CD4-positive, alpha-beta memory T cell (primary cell): Measurements from ENCODE around the gene GABPB1. TPM values are rescaled to one million over a fixed set of nuclear protein-coding genes. Genes with fewer than 3 reads are reported as not detected.
"Not testable (repeated sequence)": the region's sequence is repeated elsewhere in the genome, so short reads cannot be mapped to it uniquely, and the experiment has no call there.

Experiments used
- CTCF ChIA-PET: fragments of 350-600 bp; sonication (Branson Sonifier 250); formaldehyde crosslinking; loops from one replicate; lab custom pipeline; 2021; ENCODE audit warnings: inconsistent platforms; ENCODE audit not compliant: partially characterized antibody; lab: Charles Lee
- POLR2A ChIA-PET: fragments of 350-600 bp; sonication (Branson Sonifier 250); formaldehyde crosslinking; loops from one replicate; lab custom pipeline; 2021; ENCODE audit not compliant: partially characterized antibody; lab: Charles Lee
- DNase-seq, 5 donors: peaks; one replicate each; pipeline versions ENCODE4 v3.0.0 to v3.0.0-alpha.2; 2020 to 2022; ENCODE audit warnings: mixed read lengths in 1 of 5
- H3K27ac ChIP-seq: one replicate; pipeline ENCODE4 v1.7.0; 2013; ENCODE audit warnings: low read depth, low read length
- H3K27me3 ChIP-seq: 2 replicates; pipeline ENCODE4 v1.7.0; 2013; ENCODE audit warnings: mild to moderate bottlenecking, low read length, moderate library complexity; ENCODE audit not compliant: insufficient read depth
- H3K36me3 ChIP-seq: 2 replicates; pipeline ENCODE4 v1.7.0; 2013; ENCODE audit warnings: mild to moderate bottlenecking, low read length, moderate library complexity; ENCODE audit not compliant: insufficient read depth
- H3K4me1 ChIP-seq: 2 replicates; pipeline ENCODE4 v1.7.0; 2013; ENCODE audit warnings: mild to moderate bottlenecking, low read length, moderate library complexity; ENCODE audit not compliant: insufficient read depth
- H3K4me3 ChIP-seq, 2 donors: one replicate each; pipeline ENCODE4 v1.7.0; 2013; ENCODE audit warnings: low read length in 2 of 2, mild to moderate bottlenecking in 1 of 2
- H3K9me3 ChIP-seq, 2 donors: one replicate each; pipeline ENCODE4 v1.7.0; 2013; ENCODE audit warnings: low read length in 2 of 2, control low read depth in 1 of 2; ENCODE audit not compliant: control insufficient read depth in 1 of 2
- H3K27ac Mint-ChIP-seq, 7 donors: one replicate each; pipeline ENCODE4 v1.8.0; 2020 to 2021; ENCODE audit warnings: mixed read lengths in 7 of 7, mild to moderate bottlenecking in 6 of 7, inconsistent platforms in 3 of 7, moderate library complexity in 3 of 7
- H3K27me3 Mint-ChIP-seq, 2 donors: one replicate each; pipeline ENCODE4 v1.8.0; 2020 to 2021; ENCODE audit warnings: mixed read lengths in 2 of 2
- H3K36me3 Mint-ChIP-seq, 2 donors: one replicate each; pipeline ENCODE4 v1.8.0; 2020 to 2021; ENCODE audit warnings: mixed read lengths in 2 of 2, inconsistent platforms in 1 of 2, mild to moderate bottlenecking in 1 of 2
- H3K4me1 Mint-ChIP-seq, 4 donors: one replicate each; pipeline ENCODE4 v1.8.0; 2020 to 2021; ENCODE audit warnings: mixed read lengths in 4 of 4, mild to moderate bottlenecking in 1 of 4
- H3K4me3 Mint-ChIP-seq, 8 donors: one replicate each; pipeline ENCODE4 v1.8.0; 2020 to 2021; ENCODE audit warnings: mixed read lengths in 8 of 8, mild to moderate bottlenecking in 7 of 8, moderate library complexity in 6 of 8, inconsistent platforms in 3 of 8
- H3K9me3 Mint-ChIP-seq, 8 donors: one replicate each; pipeline ENCODE4 v1.8.0; 2020 to 2021; ENCODE audit warnings: mixed read lengths in 8 of 8, mild to moderate bottlenecking in 5 of 8, inconsistent platforms in 3 of 8, moderate library complexity in 1 of 8
- intact Hi-C: fragments of 100-400 bp; cut with micrococcal nuclease; formaldehyde crosslinking; loops from one replicate; pipeline ENCODE4 v1.15.1; 2023
- polyA plus RNA-seq, 2 donors: library from polyadenylated mRNA; unstranded; fragments of 300-500 nt; fragmentation: Illumina TruSeq; gene quantifications; one replicate each; pipeline ENCODE4 v1.2.3, GENCODE V29; 2021
- total RNA-seq, 2 experiments: library from RNA; stranded (reverse); gene quantifications; one replicate each; pipeline ENCODE4 v1.2.3, GENCODE V29; 2021

Gene GABPB1
- total RNA-seq (10 to 100 TPM; 15.1 to 17.0 TPM), polyA plus RNA-seq (10 to 100 TPM; 28.9 to 31.6 TPM)

GRCh38 chr15:50354838-50355618 is at the start of gene GABPB1:
Gene GABPB1 (minus strand): TSS chr15:50355198. CDS start chr15:50309798, 45,400 bp downstream.
- H3K36me3 Mint-ChIP-seq = peaks cover 20 to 41% of the 10 kb centered on the region in 2 donors

DNA sequence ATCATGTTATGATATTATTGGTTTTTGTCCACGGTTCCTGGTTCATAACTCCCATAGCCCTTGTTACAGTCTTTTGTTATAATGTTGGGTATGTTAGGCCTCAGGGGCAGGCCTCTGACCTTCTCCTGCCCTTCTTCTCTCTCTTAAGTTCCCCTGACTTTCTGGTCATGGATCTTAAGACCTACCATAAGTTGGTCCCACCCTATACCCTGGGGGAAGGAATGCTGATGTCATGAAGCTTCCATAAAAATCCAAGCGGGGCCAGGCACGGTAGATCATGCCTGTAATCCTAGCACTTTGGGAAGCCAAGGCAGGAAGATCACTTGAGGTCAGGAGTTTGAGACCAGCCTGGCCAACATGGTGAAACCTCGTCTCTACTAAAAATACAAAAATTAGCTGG is 36.6 kb upstream of the GABPB1 start:
- H3K4me3 ChIP-seq, H3K9me3 Mint-ChIP-seq, H3K36me3 ChIP-seq, H3K27me3 Mint-ChIP-seq, intact Hi-C loops, CTCF ChIA-PET, H3K9me3 ChIP-seq, H3K4me3 Mint-ChIP-seq, H3K4me1 ChIP-seq, H3K27ac ChIP-seq, H3K27ac Mint-ChIP-seq, H3K4me1 Mint-ChIP-seq, H3K36me3 Mint-ChIP-seq, DNase-seq, POLR2A ChIA-PET, H3K27me3 ChIP-seq: not testable (repeated sequence)

More at GRCh38 chr15:50354838-50355618, at the start of gene GABPB1:
- H3K9me3 Mint-ChIP-seq = peaks cover 0 to 6% (median 0%) of the 10 kb centered on the region in 8 donors
- DNase-seq = peak; percentile 87 to 93 (median 92)
- ChIA-PET POLR2A (interaction anchor here (0.6 to 8.0 kb wide), 39 partner anchors 9 to 1544 kb away, joined by 3 to 143 read pairs (median 6); partner anchors contain the start of genes AP4E1, CEP152, COPS2 and DTWD1), CTCF (interaction anchor here (2.3 kb wide), 1 partner anchor 39 kb away, joined by 9 read pairs; no protein-coding TSS in a partner anchor)
- peak within 1 kb of the TSS; percentile 99 to 100 (median 99) for H3K27ac Mint-ChIP-seq
- intact Hi-C loops = loop anchor here (1.0 to 10.0 kb wide), 9 partner anchors 39 to 1544 kb away; partner anchors contain the start of genes CEP152, COPS2, EID1 and FAM227B
- Histone ChIP-seq H3K9me3 (no peaks in the 10 kb centered on the region), H3K27me3 (no peaks in the 10 kb centered on the region), H3K4me3 (peak within 1 kb of the TSS; percentile 80 to 95), H3K36me3 (no peaks in the 10 kb centered on the region), H3K4me1 (peaks cover 56% of the 10 kb centered on the region), H3K27ac (peak within 1 kb of the TSS; percentile 99)
- peak within 1 kb of the TSS; percentile 97 to 100 (median 99) for H3K4me3 Mint-ChIP-seq
- peaks cover 0 to 2% of the 10 kb centered on the region in 2 donors for H3K27me3 Mint-ChIP-seq
- peaks cover 38 to 77% (median 46%) of the 10 kb centered on the region in 4 donors for H3K4me1 Mint-ChIP-seq

DNA sequence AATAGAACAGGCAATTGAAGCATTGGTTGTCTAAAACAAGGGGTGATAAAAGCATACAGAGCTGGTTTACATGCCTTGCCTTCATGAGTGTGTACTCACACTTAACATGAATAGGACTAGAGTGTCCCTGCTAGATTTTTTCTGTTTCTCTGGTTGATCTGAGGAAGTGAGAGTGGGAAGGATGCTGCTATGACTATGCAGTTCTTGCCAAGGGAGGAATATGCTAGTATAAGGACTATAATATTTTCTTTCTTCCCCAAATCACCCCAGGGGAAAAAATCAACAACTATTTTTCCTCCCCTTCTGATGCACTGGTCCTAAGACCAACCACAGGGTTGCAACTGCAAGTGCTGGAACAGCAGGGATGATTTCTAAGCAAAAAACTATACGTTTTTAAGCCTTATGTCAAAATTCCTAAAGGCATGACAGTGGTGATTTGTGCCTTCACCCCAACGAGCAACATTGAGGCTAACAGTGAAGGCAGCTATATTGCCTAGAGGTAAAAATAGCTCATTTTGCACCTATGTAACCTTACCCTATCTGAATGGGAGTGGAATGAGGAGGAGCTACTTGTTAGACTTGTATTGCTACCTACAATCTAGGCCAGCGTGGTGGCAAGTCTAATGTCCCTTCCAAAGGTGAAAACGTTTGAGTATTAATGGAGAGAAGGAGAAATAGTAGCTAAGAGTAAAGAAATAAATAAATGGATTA is 35.7 kb upstream of the GABPB1 start:
- no peaks in the 10 kb centered on the region for H3K36me3 ChIP-seq
- H3K27ac ChIP-seq = no peak overlapping the region
- no peaks in the 10 kb centered on the region for H3K27me3 ChIP-seq
- peak overlapping the region in 1 of 7 donors; percentile 50 for H3K27ac Mint-ChIP-seq
- H3K4me1 Mint-ChIP-seq = no peaks in the 10 kb centered on the region
- no peak overlapping the region for H3K4me3 ChIP-seq
- H3K9me3 ChIP-seq = no peaks in the 10 kb centered on the region
- no peak for DNase-seq
- H3K27me3 Mint-ChIP-seq = peaks cover 0 to 1% of the 10 kb centered on the region in 2 donors
- CTCF ChIA-PET = no interaction called here
- POLR2A ChIA-PET = no interaction called here
- no peaks in the 10 kb centered on the region for H3K9me3 Mint-ChIP-seq
- H3K4me1 ChIP-seq = no peaks in the 10 kb centered on the region
- no peaks in the 10 kb centered on the region for H3K36me3 Mint-ChIP-seq
- intact Hi-C loops = no loop called here
- no peak overlapping the region for H3K4me3 Mint-ChIP-seq

DNA sequence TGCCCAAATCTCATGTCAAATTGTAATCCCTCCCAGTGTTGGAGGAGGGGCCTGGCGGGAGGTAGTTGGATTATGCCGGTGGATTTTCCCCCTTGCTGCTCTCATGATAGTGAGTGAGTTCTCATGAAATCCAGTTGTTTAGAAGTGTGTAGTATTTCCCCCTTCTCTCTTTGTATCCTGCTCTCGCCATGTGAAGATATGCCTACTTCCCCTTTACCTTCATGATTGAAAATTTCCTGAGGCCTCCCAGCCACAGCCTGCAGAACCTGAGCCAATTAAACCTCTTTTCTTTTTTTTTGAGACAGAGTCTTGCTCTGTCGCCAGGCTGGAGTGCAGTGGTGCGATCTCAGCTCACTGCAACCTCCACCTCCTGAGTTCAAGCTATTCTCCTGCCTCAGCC is 27.4 kb upstream of the GABPB1 start:
- CTCF ChIA-PET = not testable (repeated sequence)

GRCh38 chr15:50381438-50381837 is 26.4 kb upstream of the GABPB1 start:
- H3K27ac ChIP-seq = no peak overlapping the region
- no peaks in the 10 kb centered on the region for H3K27me3 ChIP-seq
- Mint-ChIP-seq H3K4me3 (no peak overlapping the region), H3K4me1 (no peaks in the 10 kb centered on the region), H3K9me3 (peaks cover 0 to 2% (median 0%) of the 10 kb centered on the region in 8 donors), H3K27ac (no peak overlapping the region), H3K27me3 (peaks cover 0 to 3% of the 10 kb centered on the region in 2 donors), H3K36me3 (no peaks in the 10 kb centered on the region)
- ChIA-PET POLR2A (no interaction called here), CTCF (no interaction called here)
- H3K4me1 ChIP-seq = no peaks in the 10 kb centered on the region
- intact Hi-C loops = no loop called here
- no peaks in the 10 kb centered on the region for H3K9me3 ChIP-seq
- no peak overlapping the region for H3K4me3 ChIP-seq
- H3K36me3 ChIP-seq = no peaks in the 10 kb centered on the region
- no peak for DNase-seq

More for the DNA sequence above, 27.4 kb upstream of the GABPB1 start:
- H3K4me1 ChIP-seq, H3K27ac ChIP-seq, H3K9me3 Mint-ChIP-seq, H3K27me3 Mint-ChIP-seq, intact Hi-C loops, H3K27ac Mint-ChIP-seq, DNase-seq, POLR2A ChIA-PET, H3K4me3 ChIP-seq, H3K4me1 Mint-ChIP-seq, H3K4me3 Mint-ChIP-seq, H3K27me3 ChIP-seq, H3K9me3 ChIP-seq, H3K36me3 Mint-ChIP-seq, H3K36me3 ChIP-seq: not testable (repeated sequence)

DNA sequence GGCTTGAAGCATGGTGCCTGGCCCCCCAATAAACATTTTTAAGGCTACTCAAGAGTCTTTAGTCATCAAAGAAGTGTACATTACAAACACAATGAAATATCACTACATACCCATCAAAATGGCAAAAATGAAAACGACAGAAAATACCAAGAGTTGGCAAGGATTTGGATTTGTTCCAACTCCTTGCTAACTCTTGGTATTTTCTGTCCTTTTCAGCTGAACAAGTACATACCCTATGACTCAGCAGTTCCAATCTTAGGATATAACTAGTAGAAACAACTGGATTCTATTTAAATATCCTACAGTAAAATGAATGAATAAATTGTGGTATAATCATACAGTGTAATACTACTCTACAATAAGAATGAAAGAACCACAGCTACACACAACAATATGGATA is 25.1 kb upstream of the GABPB1 start:
- Histone ChIP-seq H3K27me3 (no peaks in the 10 kb centered on the region), H3K27ac (no peak overlapping the region), H3K4me3 (no peak overlapping the region), H3K4me1 (no peaks in the 10 kb centered on the region), H3K9me3 (no peaks in the 10 kb centered on the region), H3K36me3 (no peaks in the 10 kb centered on the region)
- Mint-ChIP-seq H3K4me1 (no peaks in the 10 kb centered on the region), H3K27me3 (peaks cover 0 to 3% of the 10 kb centered on the region in 2 donors), H3K27ac (no peak overlapping the region), H3K4me3 (no peak overlapping the region), H3K9me3 (peaks cover 0 to 2% (median 0%) of the 10 kb centered on the region in 8 donors), H3K36me3 (no peaks in the 10 kb centered on the region)
- no peak for DNase-seq
- CTCF ChIA-PET = no interaction called here
- POLR2A ChIA-PET = no interaction called here
- intact Hi-C loops = no loop called here

- H3K4me3 Mint-ChIP-seq, intact Hi-C loops, H3K27ac ChIP-seq, H3K9me3 ChIP-seq, H3K4me1 Mint-ChIP-seq, H3K27me3 ChIP-seq, H3K36me3 Mint-ChIP-seq, POLR2A ChIA-PET, CTCF ChIA-PET, H3K9me3 Mint-ChIP-seq, DNase-seq, H3K4me3 ChIP-seq, H3K36me3 ChIP-seq, H3K27me3 Mint-ChIP-seq, H3K27ac Mint-ChIP-seq, H3K4me1 ChIP-seq: not testable (repeated sequence)
These were observed 24.4 kb upstream of the GABPB1 start for GRCh38 chr15:50379413-50379812.
